IPS DF 6.9 (cell line): ENCODE data around the gene SCYGR2.

Experiments used
- DNase-seq: peaks from one replicate; pipeline ENCODE4 v3.0.0-alpha.2; 2013; ENCODE audit warnings: low read depth, low spot score
- H3K27ac ChIP-seq: one replicate; pipeline ENCODE4 v1.5.1; 2013; ENCODE audit warnings: low read length, control low read depth
- H3K27me3 ChIP-seq: 2 replicates; pipeline ENCODE4 v1.6.1; 2013; ENCODE audit warnings: mild to moderate bottlenecking, low read length; ENCODE audit not compliant: control insufficient read depth, insufficient read depth
- H3K36me3 ChIP-seq: 2 replicates; pipeline ENCODE4 v1.6.1; 2013; ENCODE audit warnings: low read length; ENCODE audit not compliant: control insufficient read depth, insufficient read depth
- H3K4me1 ChIP-seq: 2 replicates; pipeline ENCODE4 v1.6.1; 2013; ENCODE audit warnings: low read length; ENCODE audit not compliant: control insufficient read depth, insufficient read depth
- H3K4me3 ChIP-seq: 2 replicates; pipeline ENCODE4 v1.5.1; 2013; ENCODE audit warnings: mild to moderate bottlenecking, low read length
- H3K9me3 ChIP-seq: 2 replicates; pipeline ENCODE4 v1.6.1; 2013; ENCODE audit warnings: low read length, inconsistent platforms; ENCODE audit not compliant: control insufficient read depth, insufficient read depth
- WGBS: extraction: QIAGEN DNeasy Blood & Tissue Kit; methylation state at CpG from one replicate; pipeline ENCODE4 v1.1.7; 2013; ENCODE audit warnings: mixed read lengths, missing lambda C conversion rate; ENCODE audit not compliant: insufficient read length, insufficient coverage; 5-methylcytosine and 5-hydroxymethylcytosine counted together

The SCYGR2 gene

GRCh38 chr2:227610123-227610522, 11.4 kb downstream of the SCYGR2 start:
- no CpG with 5 or more reads among the region's 2 CpGs for WGBS
- no peaks in the 10 kb centered on the region for H3K9me3 ChIP-seq
- H3K36me3 ChIP-seq: no peaks in the 10 kb centered on the region
- H3K27ac ChIP-seq: no peak overlapping the region
- H3K4me3 ChIP-seq: no peak overlapping the region
- no peaks in the 10 kb centered on the region for H3K27me3 ChIP-seq
- no peaks in the 10 kb centered on the region for H3K4me1 ChIP-seq
- DNase-seq: no peak

- H3K9me3 ChIP-seq: no peaks in the 10 kb centered on the region
- no peaks in the 10 kb centered on the region for H3K36me3 ChIP-seq
- H3K27ac ChIP-seq: no peak overlapping the region
- DNase-seq: no peak
- WGBS: no CpG with 5 or more reads among the region's 11 CpGs
- no peaks in the 10 kb centered on the region; the same call in 1 of the 2 replicates for H3K4me1 ChIP-seq
- no peaks in the 10 kb centered on the region for H3K27me3 ChIP-seq
- H3K4me3 ChIP-seq: no peak overlapping the region
Observed at GRCh38 chr2:227612546-227613271, 14.0 kb downstream of the SCYGR2 start.

GRCh38 chr2:227613272-227613660, 14.6 kb downstream of the SCYGR2 start:
- no peak overlapping the region for H3K4me3 ChIP-seq
- H3K27me3 ChIP-seq: no peaks in the 10 kb centered on the region
- no CpG with 5 or more reads among the region's 4 CpGs for WGBS
- DNase-seq: no peak
- no peaks in the 10 kb centered on the region for H3K36me3 ChIP-seq
- H3K9me3 ChIP-seq: no peaks in the 10 kb centered on the region
- no peaks in the 10 kb centered on the region; the same call in 1 of the 2 replicates for H3K4me1 ChIP-seq
- no peak overlapping the region for H3K27ac ChIP-seq

- Histone ChIP-seq H3K36me3 (no peaks in the 10 kb centered on the region), H3K4me1 (no peaks in the 10 kb centered on the region; the same call in 1 of the 2 replicates), H3K9me3 (no peaks in the 10 kb centered on the region), H3K27ac (no peak overlapping the region), H3K4me3 (no peak overlapping the region), H3K27me3 (no peaks in the 10 kb centered on the region)
- no peak for DNase-seq
- WGBS: no CpG with 5 or more reads among the region's 4 CpGs
Observed at GRCh38 chr2:227614246-227614645, 15.6 kb downstream of the SCYGR2 start.

DNA sequence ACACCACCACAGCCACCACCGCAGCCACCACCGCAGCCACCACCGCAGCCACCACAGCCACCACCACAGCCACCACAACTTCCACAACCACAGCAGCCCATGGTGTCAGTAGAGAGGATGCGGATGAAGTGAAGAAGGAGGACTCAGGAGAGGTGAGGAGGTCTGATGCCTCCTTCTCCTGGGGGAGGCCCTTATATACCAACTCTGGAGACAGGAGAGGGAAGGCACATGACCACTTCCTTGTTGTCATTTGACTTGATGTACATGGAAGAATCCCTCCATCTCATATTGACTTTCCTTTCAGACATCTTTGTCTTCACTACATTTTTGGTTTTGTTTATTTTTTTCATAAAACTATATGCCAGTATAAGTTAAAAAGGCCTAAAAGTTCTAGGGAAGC, 16.0 kb downstream of the SCYGR2 start, which contains the start of gene SCYGR3:
TSS of gene SCYGR3 (minus strand) at position 101 of the 400 bp plus-strand sequence. CDS start at position 101, 0 bp downstream.
- WGBS: no CpG with 5 or more reads among the region's 4 CpGs
- no peak within 1 kb of the TSS for H3K27ac ChIP-seq

DNA sequence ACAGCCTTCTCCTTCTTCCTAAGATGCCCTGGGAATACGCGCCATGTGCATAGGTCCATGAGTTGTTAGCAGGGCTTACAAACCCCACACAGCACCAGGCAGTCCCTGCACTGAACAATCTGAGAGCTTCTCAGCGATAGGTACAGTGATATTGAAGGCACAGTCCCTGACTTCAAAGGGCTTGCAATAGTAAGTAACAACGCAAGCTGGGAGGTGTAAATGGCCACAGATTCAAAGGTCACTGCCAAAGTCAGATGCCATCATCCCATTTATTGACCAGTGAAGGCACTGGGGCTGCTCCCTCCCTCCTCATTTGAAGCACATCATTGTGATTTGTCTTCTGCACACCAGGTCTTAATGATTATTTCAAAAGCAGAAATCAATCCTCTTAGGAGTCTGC, 16.5 kb downstream of the SCYGR2 start:
- Histone ChIP-seq H3K27ac (no peak overlapping the region), H3K4me1 (no peaks in the 10 kb centered on the region; the same call in 1 of the 2 replicates), H3K27me3 (no peaks in the 10 kb centered on the region), H3K4me3 (no peak overlapping the region), H3K36me3 (no peaks in the 10 kb centered on the region), H3K9me3 (no peaks in the 10 kb centered on the region)
- DNase-seq: no peak
- no CpG with 5 or more reads among the region's 4 CpGs for WGBS

More for the DNA sequence above, 16.0 kb downstream of the SCYGR2 start, which contains the start of gene SCYGR3:
- no peaks in the 10 kb centered on the region for H3K27me3 ChIP-seq
- H3K36me3 ChIP-seq: no peaks in the 10 kb centered on the region
- DNase-seq: no peak
- H3K9me3 ChIP-seq: no peaks in the 10 kb centered on the region
- no peaks in the 10 kb centered on the region; the same call in 1 of the 2 replicates for H3K4me1 ChIP-seq
- H3K4me3 ChIP-seq: no peak within 1 kb of the TSS

DNA sequence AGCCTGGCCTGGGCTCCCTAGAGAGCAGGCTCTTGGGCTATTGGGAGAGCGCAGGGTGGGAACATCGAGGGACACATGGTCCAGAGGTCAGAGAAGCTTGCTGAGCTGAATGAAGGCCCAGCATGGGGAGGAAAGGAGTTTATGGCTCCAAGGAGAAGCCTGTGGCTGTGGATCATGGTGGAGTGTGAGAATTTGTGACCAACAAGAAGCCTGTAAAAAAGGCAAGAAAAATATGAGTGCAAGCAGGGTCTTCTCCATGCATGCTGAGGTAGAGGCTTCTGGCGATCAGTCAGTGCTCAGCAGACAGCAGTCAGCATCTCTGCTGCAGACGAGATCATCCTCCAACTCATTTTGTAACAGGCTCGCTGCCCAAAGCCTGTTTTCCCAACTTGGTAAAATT, 17.2 kb downstream of the SCYGR2 start:
- no CpG with 5 or more reads among the region's 5 CpGs for WGBS
- no peaks in the 10 kb centered on the region; the same call in 1 of the 2 replicates for H3K4me1 ChIP-seq
- no peak overlapping the region for H3K27ac ChIP-seq
- H3K36me3 ChIP-seq: no peaks in the 10 kb centered on the region
- no peaks in the 10 kb centered on the region for H3K9me3 ChIP-seq
- no peaks in the 10 kb centered on the region for H3K27me3 ChIP-seq
- H3K4me3 ChIP-seq: no peak overlapping the region
- no peak for DNase-seq

DNA sequence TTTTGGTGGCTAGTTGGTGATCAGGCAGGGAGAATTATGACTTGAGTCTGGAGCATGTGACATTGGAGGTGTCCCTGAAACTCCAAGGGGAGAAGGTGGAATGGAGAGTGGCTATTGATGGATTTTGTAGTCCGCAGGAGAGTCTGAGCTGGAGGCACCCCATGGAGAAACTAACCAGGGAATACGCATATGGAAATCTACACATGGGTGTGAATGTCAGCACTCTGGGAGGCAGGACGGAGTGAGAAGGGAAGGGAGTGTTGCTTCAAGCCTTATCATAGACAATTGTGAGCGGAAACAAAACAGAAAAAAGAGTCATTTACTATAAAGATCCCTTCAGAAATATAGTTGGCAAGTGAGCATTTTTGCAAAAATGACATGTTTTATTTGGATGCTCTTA, 17.9 kb downstream of the SCYGR2 start:
- H3K36me3 ChIP-seq: no peaks in the 10 kb centered on the region
- no CpG with 5 or more reads among the region's 4 CpGs for WGBS
- no peaks in the 10 kb centered on the region for H3K9me3 ChIP-seq
- DNase-seq: no peak
- H3K4me3 ChIP-seq: no peak overlapping the region
- no peak overlapping the region for H3K27ac ChIP-seq
- H3K4me1 ChIP-seq: no peaks in the 10 kb centered on the region; the same call in 1 of the 2 replicates
- no peaks in the 10 kb centered on the region for H3K27me3 ChIP-seq

DNA sequence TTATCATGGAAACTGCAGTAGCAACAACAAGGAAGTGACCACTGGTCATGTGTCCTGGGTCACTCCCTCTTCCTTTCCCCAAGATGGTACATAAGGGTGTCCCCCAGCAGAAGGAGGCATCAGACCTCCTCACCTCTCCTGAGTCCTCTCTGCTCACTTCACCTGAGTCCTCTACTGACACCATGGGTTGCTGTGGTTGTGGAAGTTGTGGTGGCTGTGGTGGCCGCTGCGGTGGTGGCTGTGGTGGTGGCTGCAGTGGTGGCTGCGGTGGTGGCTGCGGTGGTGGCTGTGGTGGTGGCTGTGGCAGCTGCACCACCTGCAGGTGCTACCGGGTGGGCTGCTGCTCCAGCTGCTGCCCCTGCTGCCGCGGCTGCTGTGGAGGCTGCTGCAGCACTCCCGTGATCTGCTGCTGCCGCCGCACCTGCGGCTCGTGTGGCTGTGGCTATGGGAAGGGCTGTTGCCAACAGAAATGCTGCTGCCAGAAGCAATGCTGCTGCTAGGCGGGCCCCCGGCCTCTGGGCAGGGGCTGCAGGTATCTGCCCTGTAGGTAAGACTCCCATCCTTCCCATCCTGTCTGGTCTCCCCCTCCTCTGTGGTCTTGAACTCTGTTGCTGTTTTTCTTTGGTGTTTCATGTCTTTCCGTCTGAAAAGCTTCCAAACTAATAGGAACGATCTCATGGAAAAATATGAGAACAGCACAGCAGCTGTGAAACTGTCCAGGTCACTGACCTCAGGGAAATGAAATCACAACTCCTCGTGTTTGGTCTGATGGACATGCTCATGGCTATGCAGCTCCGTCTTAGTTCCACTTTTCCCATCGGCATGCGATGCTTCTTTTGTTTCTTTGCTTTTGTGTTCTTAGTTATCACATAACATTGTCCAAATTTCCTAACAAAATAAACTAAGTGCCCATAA, 18.9 kb downstream of the SCYGR2 start, which contains the start of gene SCYGR4:
TSS of gene SCYGR4 (plus strand) at position 183 of the 915 bp plus-strand sequence. CDS start at position 183, 0 bp downstream.
- Histone ChIP-seq H3K4me1 (no peaks in the 10 kb centered on the region; the same call in 1 of the 2 replicates), H3K9me3 (no peaks in the 10 kb centered on the region), H3K4me3 (no peak within 1 kb of the TSS), H3K36me3 (no peaks in the 10 kb centered on the region), H3K27me3 (no peaks in the 10 kb centered on the region), H3K27ac (no peak within 1 kb of the TSS)
- no CpG with 5 or more reads among the region's 20 CpGs for WGBS
- DNase-seq: no peak

GRCh38 chr2:227623226-227623625, 24.5 kb downstream of the SCYGR2 start:
- no peaks in the 10 kb centered on the region for H3K4me1 ChIP-seq
- H3K36me3 ChIP-seq: no peaks in the 10 kb centered on the region
- no peaks in the 10 kb centered on the region for H3K9me3 ChIP-seq
- no peak for DNase-seq
- H3K27ac ChIP-seq: no peak overlapping the region
- H3K4me3 ChIP-seq: no peak overlapping the region
- no peaks in the 10 kb centered on the region for H3K27me3 ChIP-seq
